Activated CD4-positive, alpha-beta T cell treated with anti-CD3 and anti-CD28 coated beads, Interleukin-2, amount 10 ng/mL, durations not matched to agents 7 days and 5 days (primary cell): ENCODE data around the gene IMPDH2. TPM values are rescaled to one million over a fixed set of nuclear protein-coding genes. Genes with fewer than 3 reads are reported as not detected.

ENCODE experiments used
- CTCF ChIA-PET: fragments of 350-600 bp; sonication (Branson Sonifier 250); formaldehyde crosslinking; loops from one replicate; lab custom pipeline; 2021; ENCODE audit warnings: antibody characterized with exemption; lab: Charles Lee
- POLR2A ChIA-PET: fragments of 350-600 bp; sonication (Branson Sonifier 250); formaldehyde crosslinking; loops from one replicate; lab custom pipeline; 2021; ENCODE audit warnings: antibody characterized with exemption; lab: Charles Lee
- DNase-seq: peaks from one replicate; pipeline ENCODE4 v3.0.0-alpha.2; 2020
- H3K27ac Mint-ChIP-seq: one replicate; pipeline ENCODE4 v1.8.0; 2021; ENCODE audit warnings: mild to moderate bottlenecking, moderate library complexity, mixed read lengths
- H3K27me3 Mint-ChIP-seq: one replicate; pipeline ENCODE4 v1.8.0; 2021; ENCODE audit warnings: mixed read lengths
- H3K36me3 Mint-ChIP-seq: one replicate; pipeline ENCODE4 v1.8.0; 2021; ENCODE audit warnings: low read depth, mixed read lengths
- H3K4me1 Mint-ChIP-seq: one replicate; pipeline ENCODE4 v1.8.0; 2021; ENCODE audit warnings: mixed read lengths
- H3K4me3 Mint-ChIP-seq: one replicate; pipeline ENCODE4 v1.8.0; 2021; ENCODE audit warnings: mild to moderate bottlenecking, moderate library complexity, mixed read lengths
- H3K9me3 Mint-ChIP-seq: one replicate; pipeline ENCODE4 v1.8.0; 2021; ENCODE audit warnings: mixed read lengths
- total RNA-seq, 2 experiments: library from RNA; stranded (reverse); gene quantifications; one replicate each; pipeline ENCODE4 v1.2.3, GENCODE V29; 2021

Gene IMPDH2
- total RNA-seq, 2 experiments from 2014 or later, result 152 to 159 TPM

DNA sequence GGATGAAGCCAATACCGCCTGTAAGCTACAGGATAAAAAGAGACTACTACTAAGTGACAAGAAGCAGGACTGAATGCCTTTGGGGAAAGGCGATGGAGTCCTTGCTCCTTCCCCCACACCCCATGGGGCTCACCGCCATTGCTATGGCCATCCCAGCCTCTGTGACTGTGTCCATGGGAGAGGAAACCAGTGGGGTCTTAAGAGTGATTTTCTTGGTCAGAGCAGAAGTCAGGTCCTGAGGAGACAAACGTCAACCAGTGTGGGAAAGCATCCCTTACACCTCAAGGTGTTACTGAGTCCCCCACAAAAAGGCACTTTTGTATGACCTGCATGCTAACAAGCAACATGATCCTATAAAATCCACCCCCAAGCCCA is 913 bp downstream of the IMPDH2 start:
- Mint-ChIP-seq H3K4me1 (peaks cover 50% of the 10 kb centered on the region), H3K27me3 (no peaks in the 10 kb centered on the region), H3K4me3 (peak overlapping the region; percentile 85), H3K9me3 (no peaks in the 10 kb centered on the region), H3K36me3 (peaks cover 51% of the 10 kb centered on the region), H3K27ac (peak overlapping the region; percentile 91)
- no peak for DNase-seq
- POLR2A ChIA-PET, result interaction anchor here (1.1 to 1.5 kb wide), 2 partner anchors 21 to 65 kb away, joined by 3 to 5 read pairs; partner anchors contain the start of genes QRICH1 and WDR6
- CTCF ChIA-PET, result interaction anchor here (1.1 to 1.9 kb wide), 3 partner anchors 12 to 21 kb away, joined by 3 to 8 read pairs (median 4); partner anchors contain the start of gene WDR6

DNA sequence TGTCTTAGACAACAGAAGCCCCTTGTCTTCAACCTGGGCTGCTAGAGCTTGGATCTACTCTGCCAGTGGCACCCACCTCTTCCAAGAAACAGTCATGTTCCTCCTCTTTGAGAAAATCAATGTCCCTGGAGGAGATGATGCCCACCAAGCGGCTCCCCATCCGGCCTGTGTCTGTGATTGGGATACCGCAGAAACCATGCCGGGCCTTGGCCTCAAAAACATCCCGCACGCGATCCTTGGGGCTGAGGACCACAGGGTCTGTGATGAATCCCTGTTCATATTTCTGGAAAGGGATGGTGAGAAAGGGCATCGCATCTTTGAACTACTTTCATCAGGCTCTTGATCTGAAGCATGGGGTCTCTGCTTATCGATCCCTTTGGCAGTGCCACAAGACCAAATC is 1.6 kb downstream of the IMPDH2 start:
- POLR2A ChIA-PET, result no interaction called here

GRCh38 chr3:49026536-49026935 is 2.7 kb downstream of the IMPDH2 start:
- POLR2A ChIA-PET, result no interaction called here
- H3K27me3 Mint-ChIP-seq, result no peaks in the 10 kb centered on the region
- H3K9me3 Mint-ChIP-seq, result no peaks in the 10 kb centered on the region
- no peak overlapping the region for H3K4me3 Mint-ChIP-seq
- H3K36me3 Mint-ChIP-seq, result peaks cover 51% of the 10 kb centered on the region
- CTCF ChIA-PET, result interaction anchor here (1.0 to 1.5 kb wide), 3 partner anchors 13 to 24 kb away, joined by 3 to 6 read pairs (median 3); partner anchors contain the start of gene WDR6
- H3K27ac Mint-ChIP-seq, result no peak overlapping the region
- peaks cover 59% of the 10 kb centered on the region for H3K4me1 Mint-ChIP-seq
- no peak for DNase-seq

More for the DNA sequence above, 1.6 kb downstream of the IMPDH2 start:
- no peak for DNase-seq
- Mint-ChIP-seq H3K4me3 (no peak overlapping the region), H3K27ac (peak overlapping the region; percentile 46), H3K4me1 (peaks cover 56% of the 10 kb centered on the region), H3K9me3 (no peaks in the 10 kb centered on the region), H3K36me3 (peaks cover 55% of the 10 kb centered on the region), H3K27me3 (no peaks in the 10 kb centered on the region)
- CTCF ChIA-PET, result interaction anchor here (1.5 to 1.9 kb wide), 2 partner anchors 13 to 20 kb away, joined by 4 to 6 read pairs; partner anchors contain the start of gene WDR6

DNA sequence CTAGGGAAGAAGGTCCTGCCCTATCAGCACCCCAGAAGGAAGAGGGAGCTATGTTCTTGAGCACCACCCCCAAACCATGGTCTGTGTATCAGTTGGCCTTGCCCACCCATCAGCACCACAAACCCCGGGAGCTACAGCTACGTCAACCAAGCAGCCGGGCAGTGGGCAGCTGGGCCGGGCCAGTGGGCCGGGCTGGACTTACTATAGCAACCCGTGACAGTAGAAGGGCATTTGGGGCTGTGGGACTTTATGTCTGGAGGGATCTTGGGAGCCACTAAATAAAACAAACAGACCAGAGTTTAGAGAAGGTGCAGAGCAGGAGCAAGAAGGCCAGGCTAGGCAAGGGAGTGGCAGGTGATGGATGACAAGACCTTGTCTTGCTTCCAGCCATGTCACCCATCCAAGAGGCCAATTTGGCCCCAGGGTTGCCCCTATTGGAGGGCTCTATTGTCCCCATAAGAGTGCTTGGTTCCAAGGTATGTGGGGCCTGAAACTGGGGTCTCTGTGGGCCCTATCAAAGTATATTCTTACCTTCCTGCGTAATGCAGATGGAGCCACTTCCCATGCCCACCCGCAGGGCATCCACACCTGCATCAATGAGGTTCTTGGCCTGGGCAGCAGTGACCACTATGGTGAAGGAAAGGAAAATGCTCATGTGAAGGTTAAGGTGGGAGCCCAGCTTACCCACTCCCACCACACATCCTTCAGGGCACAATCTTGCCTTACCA is 3.2 kb downstream of the IMPDH2 start:
- Mint-ChIP-seq H3K4me1 (peaks cover 59% of the 10 kb centered on the region), H3K4me3 (no peak overlapping the region), H3K27ac (no peak overlapping the region), H3K27me3 (no peaks in the 10 kb centered on the region), H3K36me3 (peaks cover 47% of the 10 kb centered on the region), H3K9me3 (no peaks in the 10 kb centered on the region)
- POLR2A ChIA-PET, result no interaction called here
- DNase-seq, result no peak
- CTCF ChIA-PET, result interaction anchor here (0.6 to 1.5 kb wide), 3 partner anchors 19 to 173 kb away, joined by 3 to 6 read pairs (median 3); partner anchors contain the start of gene WDR6

- Mint-ChIP-seq H3K9me3 (no peaks in the 10 kb centered on the region), H3K36me3 (peaks cover 44% of the 10 kb centered on the region), H3K4me1 (peaks cover 59% of the 10 kb centered on the region), H3K27ac (no peak overlapping the region), H3K4me3 (no peak overlapping the region), H3K27me3 (no peaks in the 10 kb centered on the region)
- ChIA-PET POLR2A (no interaction called here), CTCF (interaction anchor here (0.6 to 1.4 kb wide), 2 partner anchors 22 to 172 kb away, joined by 3 read pairs; no protein-coding TSS in a partner anchor)
- DNase-seq, result no peak
Measured at GRCh38 chr3:49025005-49025792, 4.0 kb downstream of the IMPDH2 start.

GRCh38 chr3:49024449-49024848 is 4.7 kb downstream of the IMPDH2 start:
- Mint-ChIP-seq H3K9me3 (no peaks in the 10 kb centered on the region), H3K36me3 (peaks cover 44% of the 10 kb centered on the region), H3K27ac (no peak overlapping the region)

GRCh38 chr3:49023775-49024174 is 5.4 kb downstream of the IMPDH2 start:
- POLR2A ChIA-PET, result no interaction called here
- H3K36me3 Mint-ChIP-seq, result peaks cover 42% of the 10 kb centered on the region
- no peaks in the 10 kb centered on the region for H3K9me3 Mint-ChIP-seq
- peak overlapping the region; percentile 87 for H3K4me3 Mint-ChIP-seq
- H3K27ac Mint-ChIP-seq, result peak overlapping the region; percentile 99
- CTCF ChIA-PET, result interaction anchor here (0.7 to 9.3 kb wide), 3 partner anchors 9 to 19 kb away, joined by 3 to 100 read pairs (median 6); partner anchors contain the start of gene WDR6
- no peak for DNase-seq
- H3K4me1 Mint-ChIP-seq, result peaks cover 62% of the 10 kb centered on the region
- H3K27me3 Mint-ChIP-seq, result no peaks in the 10 kb centered on the region

More at GRCh38 chr3:49024449-49024848, 4.7 kb downstream of the IMPDH2 start:
- ChIA-PET POLR2A (no interaction called here), CTCF (interaction anchor here (1.3 to 9.3 kb wide), 2 partner anchors 9 to 17 kb away, joined by 6 to 100 read pairs; partner anchors contain the start of gene WDR6)
- H3K27me3 Mint-ChIP-seq, result no peaks in the 10 kb centered on the region
- no peak overlapping the region for H3K4me3 Mint-ChIP-seq
- peaks cover 64% of the 10 kb centered on the region for H3K4me1 Mint-ChIP-seq
- DNase-seq, result no peak

GRCh38 chr3:49022688-49023171 is 6.5 kb downstream of the IMPDH2 start:
- H3K9me3 Mint-ChIP-seq, result no peaks in the 10 kb centered on the region
- H3K4me3 Mint-ChIP-seq, result peak overlapping the region; percentile 87
- H3K27ac Mint-ChIP-seq, result peak overlapping the region; percentile 99
- H3K36me3 Mint-ChIP-seq, result peaks cover 43% of the 10 kb centered on the region
- peaks cover 55% of the 10 kb centered on the region for H3K4me1 Mint-ChIP-seq
- H3K27me3 Mint-ChIP-seq, result no peaks in the 10 kb centered on the region
- POLR2A ChIA-PET, result interaction anchor here (0.7 to 2.3 kb wide), 4 partner anchors 16 to 389 kb away, joined by 3 to 21 read pairs (median 4); partner anchors contain the start of genes TCTA and WDR6
- no peak for DNase-seq
- CTCF ChIA-PET, result interaction anchor here (0.6 to 9.3 kb wide), 23 partner anchors 10 to 435 kb away, joined by 3 to 100 read pairs (median 5); partner anchors contain the start of genes ARIH2, P4HTM, QRICH1 and USP4

DNA sequence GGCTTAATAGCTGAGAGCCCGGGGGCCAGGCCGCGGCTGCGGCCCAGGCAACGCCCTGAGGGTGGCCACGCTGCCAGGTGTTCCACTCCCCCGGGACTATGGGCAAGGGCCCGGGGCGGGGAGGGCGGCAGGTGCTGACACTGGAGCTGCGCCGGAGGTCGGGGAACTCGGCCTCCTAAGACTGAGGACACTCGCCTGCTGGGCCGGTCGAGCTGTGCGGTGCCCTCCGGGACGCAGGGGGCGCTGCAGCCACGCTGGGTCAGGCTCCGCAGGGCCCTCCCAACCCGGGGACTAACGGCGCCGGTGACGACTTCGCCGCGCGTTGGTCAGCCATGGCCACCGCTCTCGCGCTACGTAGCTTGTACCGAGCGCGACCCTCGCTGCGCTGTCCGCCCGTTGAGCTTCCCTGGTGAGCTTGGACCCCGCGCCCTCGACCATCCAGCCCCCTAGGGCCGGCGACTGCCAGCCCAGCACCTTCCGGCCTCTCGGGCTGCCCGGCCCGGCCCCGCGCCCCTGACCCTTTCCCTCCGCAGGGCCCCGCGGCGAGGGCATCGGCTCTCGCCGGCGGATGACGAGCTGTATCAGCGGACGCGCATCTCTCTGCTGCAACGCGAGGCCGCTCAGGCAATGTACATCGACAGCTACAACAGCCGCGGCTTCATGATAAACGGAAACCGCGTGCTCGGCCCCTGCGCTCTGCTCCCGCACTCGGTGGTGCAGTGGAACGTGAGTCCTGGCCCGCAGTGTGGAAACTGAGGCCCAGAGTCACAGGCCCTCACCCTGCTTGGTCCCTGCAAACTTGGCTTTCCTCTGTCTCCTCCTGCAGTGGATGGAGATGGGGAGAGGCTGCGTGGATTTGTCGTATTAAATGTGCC is 7.1 kb downstream of the IMPDH2 start, which contains the start of gene NDUFAF3:
Gene NDUFAF3 (plus strand): TSS at position 309 of the 875 bp plus-strand sequence. CDS start 24 bp downstream, at position 333.
- ChIA-PET POLR2A (interaction anchor here (0.5 to 2.3 kb wide), 4 partner anchors 15 to 390 kb away, joined by 3 to 21 read pairs (median 4); partner anchors contain the start of genes TCTA and WDR6), CTCF (interaction anchor here (0.6 to 9.3 kb wide), 38 partner anchors 10 to 781 kb away, joined by 3 to 100 read pairs (median 4); partner anchors contain the start of genes ARIH2, KLHDC8B, P4HTM and PRKAR2A)
- H3K9me3 Mint-ChIP-seq, result no peaks in the 10 kb centered on the region
- H3K4me1 Mint-ChIP-seq, result peaks cover 56% of the 10 kb centered on the region
- peak within 1 kb of the TSS; percentile 87 for H3K4me3 Mint-ChIP-seq
- H3K36me3 Mint-ChIP-seq, result peaks cover 40% of the 10 kb centered on the region
- no peaks in the 10 kb centered on the region for H3K27me3 Mint-ChIP-seq
- peak within 1 kb of the TSS; percentile 99 for H3K27ac Mint-ChIP-seq
- peak; percentile 91 for DNase-seq

- ChIA-PET CTCF (interaction anchor here (0.6 to 9.3 kb wide), 28 partner anchors 9 to 781 kb away, joined by 3 to 100 read pairs (median 4); partner anchors contain the start of genes ARIH2, KLHDC8B, P4HTM and PRKAR2A), POLR2A (interaction anchor here (1.2 to 2.3 kb wide), 2 partner anchors 8 to 14 kb away, joined by 4 to 21 read pairs; partner anchors contain the start of genes IMPDH2 and WDR6)
- Mint-ChIP-seq H3K27ac (peak overlapping the region; percentile 95), H3K27me3 (no peaks in the 10 kb centered on the region), H3K36me3 (peaks cover 36% of the 10 kb centered on the region), H3K4me1 (peaks cover 53% of the 10 kb centered on the region), H3K4me3 (peak overlapping the region; percentile 87), H3K9me3 (no peaks in the 10 kb centered on the region)
- DNase-seq, result peak; percentile 100
Measured at GRCh38 chr3:49021213-49021812, 7.9 kb downstream of the IMPDH2 start.
